Ramos (cell line): Measurements from ENCODE around the gene SWT1.

Experiments used
- in situ Hi-C: fragments of 300-500 bp; cut with MboI; formaldehyde crosslinking; loops from one replicate; pipeline ENCODE4 v1.14.3; 2022; ENCODE audit warnings: low sequenced_read_pairs; ENCODE audit not compliant: unreplicated experiment

Gene SWT1

DNA sequence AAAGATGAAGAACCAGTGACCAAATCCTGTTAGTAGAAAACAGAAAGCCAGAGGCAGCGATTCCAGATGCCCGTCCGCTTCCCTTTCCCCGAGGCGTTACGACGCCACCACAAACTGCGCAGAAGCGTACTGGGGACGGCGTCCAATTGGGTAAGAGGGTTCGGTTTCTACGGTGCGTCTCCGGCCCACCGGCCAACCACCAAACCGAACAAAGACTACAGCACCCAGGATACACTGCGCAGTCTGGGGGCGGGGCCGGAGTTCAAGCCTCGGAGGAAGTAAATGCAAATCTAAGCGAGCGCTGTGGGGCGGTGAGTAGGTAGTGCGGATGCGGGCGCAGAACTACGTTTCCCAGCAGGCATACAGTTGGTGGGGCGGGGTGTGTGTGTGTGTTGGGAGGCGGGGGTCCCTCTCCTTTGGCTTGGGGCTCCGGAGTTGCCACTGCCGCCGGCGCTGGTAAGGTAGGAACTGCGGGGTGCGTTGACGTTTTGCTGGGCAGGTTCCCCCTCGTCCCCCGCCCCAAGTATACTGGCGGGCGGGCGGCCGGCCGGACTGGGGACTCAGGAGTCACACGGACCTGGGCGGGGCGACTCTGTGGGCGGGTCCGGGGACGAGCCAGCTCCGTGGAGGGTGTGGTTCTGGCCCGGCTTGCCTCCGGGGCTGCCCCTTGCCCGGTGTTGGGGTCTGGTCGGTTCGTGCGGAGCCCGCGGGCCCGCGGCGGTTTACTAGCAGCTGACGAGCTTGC is at the start of gene SWT1, which contains the start of gene TRMT1L:
SWT1 (plus strand) TSS at position 314 of the 745 bp plus-strand sequence. CDS start 3,675 bp downstream, outside the sequence.
TRMT1L (minus strand) TSS at position 100 of the 745 bp plus-strand sequence. CDS start 241 bp downstream, outside the sequence.
- in situ Hi-C loops = no loop called here

GRCh38 chr1:185108321-185108720 is 48.6 kb upstream of the SWT1 start:
- in situ Hi-C loops = no loop called here

GRCh38 chr1:185110145-185110544 is 46.8 kb upstream of the SWT1 start:
- in situ Hi-C loops = no loop called here

DNA sequence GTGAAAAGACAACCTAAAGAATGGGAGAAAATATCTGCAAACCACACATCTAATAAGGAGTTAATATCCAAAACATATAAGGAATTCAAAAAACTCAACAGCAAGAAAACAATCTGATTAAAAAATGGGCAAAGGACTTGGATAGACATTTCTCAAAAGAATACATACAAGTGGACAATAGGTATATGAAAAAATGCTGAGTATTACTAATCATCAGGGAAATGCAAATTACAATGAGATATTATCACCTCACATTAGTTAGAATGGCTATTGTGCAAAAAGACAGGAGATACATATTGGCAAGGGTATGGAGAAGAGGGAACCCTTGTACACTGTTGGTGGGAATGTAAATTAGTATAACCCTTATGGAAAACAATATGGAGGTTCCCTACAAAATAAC is 45.1 kb upstream of the SWT1 start:
- in situ Hi-C loops = no loop called here

DNA sequence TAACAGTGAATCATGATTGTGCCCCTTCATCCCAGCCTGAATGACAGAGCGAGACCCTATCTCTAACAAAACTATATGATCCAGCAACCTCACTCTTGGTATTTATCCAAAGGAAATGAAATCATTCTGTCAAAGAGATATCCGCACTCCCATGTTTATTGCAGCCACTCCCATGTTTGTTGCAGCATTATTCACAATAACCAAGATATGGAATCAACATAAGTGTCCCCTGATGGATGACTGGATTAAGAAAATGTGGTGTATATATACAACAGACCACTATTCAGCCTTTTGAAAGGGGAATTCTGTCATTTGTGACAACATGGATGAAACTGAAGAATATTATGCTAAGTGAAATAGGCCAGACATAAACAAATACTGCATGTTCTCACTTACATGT is 44.6 kb upstream of the SWT1 start:
- in situ Hi-C loops = no loop called here

GRCh38 chr1:185129708-185130107 is 27.3 kb upstream of the SWT1 start:
- in situ Hi-C loops = no loop called here

DNA sequence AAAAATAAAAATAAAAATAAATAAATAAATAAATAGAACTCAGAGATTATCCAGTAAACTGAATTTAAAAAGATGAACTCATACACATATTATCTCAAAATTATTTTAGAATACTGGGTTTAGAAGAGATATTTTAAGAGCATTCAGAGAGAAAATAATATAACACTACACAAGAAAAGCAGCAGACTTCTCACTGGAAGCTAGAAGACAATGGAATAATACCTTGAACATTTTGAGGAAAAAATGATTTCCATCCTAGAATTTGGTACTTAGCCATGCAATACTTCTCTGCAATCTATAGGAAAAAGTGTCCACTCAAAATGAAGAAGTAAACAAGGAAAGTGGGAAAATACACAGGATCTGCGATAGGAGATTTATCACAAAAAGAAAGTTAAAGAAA is 24.4 kb upstream of the SWT1 start:
- in situ Hi-C loops = no loop called here

DNA sequence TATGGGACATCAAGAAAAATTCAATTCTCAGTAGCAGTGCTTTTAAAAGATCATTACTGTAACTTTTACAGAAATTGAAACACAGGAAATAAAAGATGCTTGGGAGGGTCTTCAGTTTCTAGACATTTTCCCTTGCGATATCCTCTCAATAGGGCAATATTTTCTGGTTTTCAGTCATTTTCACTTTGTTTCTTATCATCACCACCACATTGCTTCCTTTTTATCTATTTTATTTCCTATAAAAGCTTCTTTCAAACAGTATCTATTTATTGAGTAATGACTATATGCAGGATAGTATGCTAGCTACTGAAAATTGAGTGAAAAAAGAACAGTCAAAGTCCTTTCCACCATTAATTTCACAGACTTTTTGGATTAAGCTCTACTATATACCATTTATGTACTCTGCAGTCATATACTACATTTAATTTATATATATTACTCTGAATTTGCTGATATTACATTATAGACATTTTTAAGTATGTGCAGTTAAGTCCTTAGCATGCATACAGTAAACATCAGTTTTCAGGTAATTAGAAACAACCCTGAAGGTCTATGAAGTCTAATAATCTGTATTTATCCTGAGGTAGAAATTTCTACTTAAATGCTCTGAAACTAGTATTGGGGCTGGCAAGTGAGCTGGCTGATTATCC is 18.9 kb upstream of the SWT1 start:
- in situ Hi-C loops = no loop called here

DNA sequence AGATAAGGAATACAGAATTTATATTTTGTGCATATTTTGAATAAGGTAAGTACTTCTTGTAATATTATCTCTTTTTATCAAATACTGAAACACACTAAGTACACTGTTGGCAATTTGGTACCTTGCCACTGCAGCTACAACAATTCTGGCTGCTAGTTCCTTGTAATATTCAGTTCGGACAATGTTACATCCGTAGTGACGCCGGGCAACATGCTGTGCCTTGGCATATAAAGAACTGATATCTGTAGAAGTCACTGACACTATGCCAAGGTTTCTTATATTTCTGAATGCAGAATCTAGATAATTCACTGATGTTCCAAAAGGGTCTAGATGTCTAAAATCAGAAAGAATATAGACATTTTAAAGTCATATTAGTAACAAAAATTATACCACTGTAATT is 17.7 kb upstream of the SWT1 start:
- in situ Hi-C loops = no loop called here

DNA sequence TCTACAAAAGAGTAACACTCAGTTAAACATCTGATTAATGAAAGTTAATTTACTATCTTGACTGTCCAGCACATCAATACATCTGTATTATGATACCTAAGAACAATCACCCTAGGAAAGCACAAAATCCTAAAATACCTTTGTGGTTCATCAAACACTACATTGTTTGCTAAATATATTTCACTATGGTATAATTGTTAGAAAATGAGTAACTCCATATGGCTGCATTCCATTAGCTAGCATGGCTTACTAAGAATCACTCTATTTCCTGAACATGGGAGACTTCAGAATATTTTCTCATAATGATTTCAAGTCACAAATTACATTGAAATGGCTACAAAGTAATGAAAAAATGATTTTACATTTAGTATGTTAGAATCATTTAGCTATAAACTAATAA is 12.7 kb upstream of the SWT1 start:
- in situ Hi-C loops = no loop called here

- in situ Hi-C loops = no loop called here
These were observed 5.8 kb upstream of the SWT1 start for GRCh38 chr1:185151215-185151614.

DNA sequence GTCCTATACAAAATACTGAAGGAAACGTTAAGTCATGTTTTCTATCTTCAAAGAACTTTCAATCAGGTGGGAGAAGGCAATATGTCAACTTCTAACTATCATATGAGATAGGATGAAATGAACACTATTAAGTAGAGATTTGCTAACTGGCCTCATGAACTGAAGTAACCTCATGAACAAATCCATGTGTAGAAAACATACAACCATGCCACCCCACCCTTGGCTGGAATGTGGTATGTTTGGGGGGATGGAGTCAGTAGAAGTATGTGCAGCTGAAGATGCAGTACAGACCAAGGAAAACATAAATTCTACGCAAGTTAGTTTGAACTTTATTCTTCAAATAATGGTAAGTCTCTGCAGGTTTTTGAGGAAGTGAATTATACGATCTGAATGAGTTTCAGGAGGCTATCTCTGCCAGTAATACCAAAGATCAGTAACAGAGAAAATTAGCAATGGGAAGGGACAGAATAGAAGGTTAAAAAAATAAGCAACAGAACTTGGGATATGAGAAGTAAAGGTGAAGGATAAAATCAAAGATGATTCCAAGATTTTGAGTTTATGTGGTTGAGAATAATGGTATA is 4.7 kb upstream of the SWT1 start:
- in situ Hi-C loops = no loop called here

DNA sequence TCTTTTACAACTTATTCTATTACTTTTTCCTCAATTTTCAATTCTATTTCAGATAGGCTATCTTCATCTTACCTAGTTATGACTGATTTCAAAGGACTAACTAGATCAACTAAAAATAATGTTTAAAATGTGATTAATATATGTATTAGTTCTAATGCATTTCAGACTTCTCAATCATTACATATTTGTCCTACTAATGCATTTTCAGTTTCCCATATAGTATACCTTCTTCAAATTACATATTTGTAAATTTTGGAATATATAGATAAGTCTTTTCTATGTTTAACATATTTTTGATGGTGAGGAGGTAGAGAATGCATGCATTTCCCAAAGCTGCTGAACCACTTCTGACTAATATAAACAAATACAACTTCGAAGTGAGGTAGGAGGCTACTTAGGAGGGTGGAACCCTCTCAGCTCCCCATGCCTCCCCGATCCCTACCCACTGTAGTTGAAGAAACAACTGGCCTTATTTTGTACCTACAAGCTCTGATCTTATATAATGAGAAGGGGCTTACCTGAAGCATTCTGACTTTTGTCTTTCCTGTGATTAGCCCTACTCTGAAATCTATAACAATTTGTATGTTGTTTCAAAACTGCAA is 2.0 kb upstream of the SWT1 start:
- in situ Hi-C loops = no loop called here

- in situ Hi-C loops = no loop called here
These were observed 1.2 kb upstream of the SWT1 start for GRCh38 chr1:185155600-185156287.

DNA sequence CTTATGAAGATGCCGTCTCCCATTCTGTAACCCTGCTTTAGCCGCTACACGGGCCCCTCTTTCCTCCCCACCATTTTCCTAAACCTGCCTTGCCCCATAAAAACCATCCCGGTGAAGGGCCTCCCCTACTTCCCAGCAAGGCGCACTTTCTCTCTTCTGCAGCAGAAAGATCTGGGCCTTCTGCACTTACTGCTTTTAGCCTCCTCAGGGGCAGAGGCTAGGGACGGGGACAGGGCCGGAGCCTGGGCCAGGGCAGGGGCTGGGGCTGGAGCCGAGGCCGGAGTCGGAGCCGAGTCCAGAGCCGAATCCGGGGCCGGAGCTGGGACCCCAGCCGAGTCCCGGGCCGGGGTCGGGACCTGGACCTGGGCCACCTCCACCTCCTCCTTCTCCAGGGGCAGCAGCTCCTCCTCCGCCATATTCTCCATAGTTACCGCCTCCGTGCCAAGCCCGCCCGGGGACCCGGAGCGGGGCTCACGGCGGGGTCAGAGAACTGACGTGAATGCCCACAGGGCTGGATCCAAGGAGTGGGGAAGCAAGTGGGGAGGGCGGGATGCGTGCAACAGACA is 596 bp upstream of the SWT1 start:
- in situ Hi-C loops = no loop called here

GRCh38 chr1:185157599-185158412 is 839 bp downstream of the SWT1 start:
- in situ Hi-C loops = no loop called here

DNA sequence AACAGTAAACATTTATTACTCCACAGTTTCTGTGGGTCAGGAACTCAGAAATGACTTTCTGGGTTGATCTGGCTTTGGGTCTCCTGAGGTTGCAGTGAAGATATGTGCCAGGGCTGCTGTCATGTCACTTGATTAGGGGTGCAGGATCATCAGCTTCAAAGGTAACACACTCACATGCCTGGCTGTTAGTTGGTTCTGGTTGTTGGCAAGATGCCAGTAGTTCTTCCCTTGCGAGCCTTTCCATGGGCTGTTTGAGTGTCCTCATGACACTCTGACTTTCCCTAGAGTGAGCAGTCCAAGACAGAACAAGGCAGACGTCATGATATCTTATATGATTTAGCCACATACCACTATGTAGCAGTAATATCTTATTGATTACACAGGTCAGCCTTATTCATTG is 1.8 kb downstream of the SWT1 start:
- in situ Hi-C loops = no loop called here

DNA sequence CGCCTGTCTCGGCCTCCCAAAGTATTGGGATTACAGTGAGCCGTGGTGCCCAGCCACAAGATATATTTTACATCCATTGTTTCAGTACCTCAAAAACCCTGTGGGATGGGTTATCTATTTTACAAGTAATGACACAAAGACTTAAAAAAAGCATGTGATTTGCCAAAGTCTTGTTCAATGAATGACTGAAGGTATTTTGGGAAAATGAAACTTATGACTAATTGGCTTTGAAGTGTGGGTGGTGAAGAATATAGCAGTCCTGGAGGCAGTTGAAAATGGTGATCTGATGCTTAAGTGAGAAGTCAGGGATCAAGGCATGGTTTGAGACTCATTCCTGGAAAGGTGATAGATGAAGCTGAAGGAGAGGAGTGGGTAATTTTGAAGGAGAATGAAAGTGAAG is 3.0 kb downstream of the SWT1 start:
- in situ Hi-C loops = loop anchor here (10.0 kb wide), 1 partner anchor 355 kb away; no protein-coding TSS in a partner anchor

GRCh38 chr1:185162491-185162890 is 5.5 kb downstream of the SWT1 start:
- in situ Hi-C loops = loop anchor here (10.0 kb wide), 1 partner anchor 358 kb away; no protein-coding TSS in a partner anchor
